HG02642 (cell line): ENCODE measurements around the gene SH2D1A.
"Not testable (repeated sequence)": the region's sequence is repeated elsewhere in the genome, so short reads cannot be mapped to it uniquely, and the experiment has no call there.

ENCODE experiments used
- ATAC-seq: cut with Tn5 transposase; IDR thresholded peaks from one replicate; pipeline ENCODE4 v1.9.1; 2021; ENCODE audit warnings: mild to moderate bottlenecking; ENCODE audit not compliant: unreplicated experiment, poor library complexity

Gene SH2D1A

DNA sequence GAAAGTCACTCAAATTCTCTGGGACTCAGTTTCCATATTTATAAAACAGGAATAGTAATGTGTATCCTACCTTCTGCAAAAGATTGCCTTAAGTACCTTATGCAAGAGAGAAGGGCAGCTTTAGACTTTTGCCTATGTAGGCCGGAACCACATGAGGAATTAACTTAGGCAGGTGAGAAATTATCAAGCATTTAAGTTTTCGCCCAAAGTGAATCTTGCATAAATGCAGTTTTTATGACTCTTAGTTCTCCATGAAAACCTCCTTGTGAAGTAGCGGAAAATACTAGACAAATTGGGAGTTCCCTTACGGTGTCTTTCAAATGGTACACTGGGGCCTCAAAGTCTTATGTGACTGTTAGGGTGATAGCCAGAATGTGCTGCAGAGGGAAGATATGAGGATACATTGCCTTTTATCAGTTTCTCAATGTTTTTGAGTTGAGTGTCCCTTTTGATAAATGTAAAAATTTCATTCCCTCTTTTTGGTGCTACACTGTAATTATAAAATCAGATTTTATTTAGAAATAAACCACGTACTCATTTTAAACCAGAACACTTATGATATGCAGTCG is 2.6 kb downstream of the SH2D1A start:
- no peak for ATAC-seq

DNA sequence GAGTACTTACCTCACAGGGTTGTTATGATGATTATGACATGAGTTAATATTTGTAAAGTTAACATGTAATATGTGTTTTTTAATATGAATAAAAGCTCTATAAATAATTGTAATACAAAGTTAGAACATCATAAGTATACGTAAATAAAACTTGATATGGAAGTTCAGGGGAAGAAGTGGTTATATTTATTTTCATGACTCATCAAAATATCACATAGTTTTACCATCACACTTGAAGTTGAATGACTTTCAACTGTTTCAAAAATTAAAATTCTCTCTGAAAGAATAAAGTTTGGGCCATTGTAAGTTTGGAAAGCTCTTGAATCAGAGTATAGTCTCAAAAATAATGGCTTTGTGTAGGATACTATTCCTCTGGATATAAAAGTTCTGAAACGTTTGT is 8.3 kb downstream of the SH2D1A start:
- ATAC-seq: no peak

- ATAC-seq: no peak
These were observed 12.5 kb downstream of the SH2D1A start for GRCh38 chrX:124358800-124359383.

GRCh38 chrX:124362072-124362471 is 15.7 kb downstream of the SH2D1A start:
- ATAC-seq: no peak

GRCh38 chrX:124362761-124363160 is 16.4 kb downstream of the SH2D1A start:
- ATAC-seq: no peak

DNA sequence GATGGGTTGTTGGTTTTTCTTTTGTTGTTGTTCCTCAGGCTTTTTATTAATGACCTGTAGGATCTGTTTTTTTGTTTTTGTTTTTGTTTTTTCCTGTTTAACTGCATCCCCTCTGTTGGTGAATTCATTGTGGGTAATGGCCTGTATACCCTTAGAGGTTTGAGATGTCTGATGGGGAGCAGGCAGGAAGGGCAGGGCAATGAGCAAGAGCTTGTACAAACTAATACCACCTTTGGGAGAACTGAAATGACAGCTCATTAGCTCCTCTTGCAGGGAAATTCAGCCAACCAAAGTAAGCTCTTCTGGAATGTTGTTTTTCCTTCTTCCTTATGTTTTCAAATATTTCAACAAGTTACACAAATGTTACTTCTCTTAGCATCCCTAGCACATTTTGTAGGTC is 23.4 kb downstream of the SH2D1A start:
- no peak for ATAC-seq

GRCh38 chrX:124373348-124373747 is 27.0 kb downstream of the SH2D1A start:
- ATAC-seq: no peak

DNA sequence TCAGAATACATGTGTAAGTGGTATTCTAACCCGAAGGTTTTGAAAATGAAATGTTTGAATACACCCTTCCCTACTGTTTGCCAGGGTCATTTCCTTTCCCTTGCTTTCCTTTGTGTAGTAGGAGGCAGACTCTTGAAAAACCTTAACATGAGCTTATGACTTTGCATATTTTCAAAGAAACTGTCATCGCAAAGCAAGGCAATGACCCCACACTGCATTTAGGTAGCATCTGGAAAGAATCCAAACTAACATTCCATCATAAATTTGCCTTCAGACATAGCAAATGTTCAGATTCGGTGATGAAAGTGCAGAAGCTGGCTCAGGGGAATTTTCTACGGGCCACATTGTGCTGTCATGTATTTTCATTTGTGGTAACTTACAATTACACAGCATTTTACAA is 32.3 kb downstream of the SH2D1A start:
- ATAC-seq: no peak

- ATAC-seq: no peak
These were observed 37.0 kb downstream of the SH2D1A start for GRCh38 chrX:124383354-124383753.

DNA sequence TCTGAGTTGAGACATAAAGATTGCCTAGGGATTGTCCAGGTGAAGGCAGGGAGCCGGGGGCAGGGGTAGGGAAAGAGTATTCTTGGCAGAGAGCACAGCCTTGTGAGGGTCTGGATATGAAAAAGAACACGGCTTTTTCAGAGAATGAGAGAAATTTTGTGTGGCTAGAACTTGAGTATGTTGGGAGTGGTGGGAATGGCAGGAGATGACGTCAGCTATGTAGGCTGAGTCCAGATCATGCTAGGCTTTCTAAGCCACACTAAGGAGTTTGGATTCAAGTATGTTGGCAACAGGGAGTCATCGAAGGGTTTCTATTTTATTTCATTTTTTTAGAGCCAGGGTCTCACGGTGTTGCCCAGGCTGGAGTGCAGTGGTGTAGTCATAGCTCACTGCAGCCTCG is 40.0 kb downstream of the SH2D1A start:
- no peak for ATAC-seq

GRCh38 chrX:124388562-124388961 is 42.2 kb downstream of the SH2D1A start:
- peak; percentile 79 for ATAC-seq

- ATAC-seq: no peak
These were observed 46.4 kb downstream of the SH2D1A start for GRCh38 chrX:124392794-124393193.

DNA sequence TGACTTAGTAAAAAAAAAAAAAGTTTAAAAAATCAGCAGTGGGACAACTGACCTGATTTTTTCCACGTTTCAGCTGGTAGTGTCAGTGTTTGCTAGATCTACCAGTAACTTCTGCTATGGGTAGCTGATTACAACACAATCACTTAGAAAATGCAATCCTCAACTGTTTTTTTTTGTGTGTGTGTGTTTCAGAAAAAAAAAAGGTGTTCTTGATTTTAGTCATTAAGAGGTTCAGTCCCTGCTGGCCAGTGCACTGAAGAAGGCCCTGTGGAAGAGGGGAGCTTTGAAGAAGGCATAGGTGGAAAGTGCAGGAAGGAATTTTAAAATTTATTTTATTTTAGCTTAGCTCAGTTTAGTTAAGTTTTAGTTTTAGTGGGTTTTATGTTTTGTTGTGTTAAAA is 46.9 kb downstream of the SH2D1A start:
- ATAC-seq: no peak

GRCh38 chrX:124393659-124394058 is 47.3 kb downstream of the SH2D1A start:
- no peak for ATAC-seq

DNA sequence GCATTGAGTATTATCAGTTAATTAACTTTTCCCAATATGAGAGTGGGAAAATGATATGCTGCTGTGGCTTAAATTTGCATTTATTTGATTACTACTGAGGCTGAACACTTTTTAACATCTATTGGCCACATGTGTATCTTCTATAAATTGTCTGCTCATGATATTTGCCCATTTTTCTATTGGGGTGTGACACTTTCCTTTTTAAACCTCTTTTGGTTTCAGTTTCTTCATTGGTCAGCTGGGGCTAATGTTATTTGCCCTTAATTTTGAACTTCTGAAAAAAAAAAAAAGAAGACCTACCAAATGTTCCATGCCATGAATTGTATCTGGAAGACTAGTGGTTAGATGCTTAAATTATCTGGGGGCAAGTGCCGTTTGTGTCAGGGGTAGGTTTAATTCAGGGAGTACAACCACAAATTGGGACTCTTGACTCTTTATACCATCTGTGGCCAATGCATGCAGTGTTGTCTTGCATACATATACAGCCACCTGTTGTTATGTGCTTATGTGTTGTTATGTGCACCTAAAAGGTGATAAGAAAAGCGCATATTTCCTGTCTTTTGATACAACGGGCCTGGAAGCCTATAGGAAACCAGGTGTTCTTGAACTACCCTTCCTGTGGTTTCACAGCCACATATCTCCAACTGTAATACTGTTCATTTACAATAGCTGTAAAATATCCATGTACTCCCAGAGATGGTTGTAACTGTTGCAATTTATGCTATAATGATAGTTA is 49.0 kb downstream of the SH2D1A start:
- peak; percentile 73 for ATAC-seq

- no peak for ATAC-seq
These were observed 55.3 kb downstream of the SH2D1A start for GRCh38 chrX:124401696-124402095.

GRCh38 chrX:124405868-124406267 is 59.5 kb downstream of the SH2D1A start:
- ATAC-seq: no peak

DNA sequence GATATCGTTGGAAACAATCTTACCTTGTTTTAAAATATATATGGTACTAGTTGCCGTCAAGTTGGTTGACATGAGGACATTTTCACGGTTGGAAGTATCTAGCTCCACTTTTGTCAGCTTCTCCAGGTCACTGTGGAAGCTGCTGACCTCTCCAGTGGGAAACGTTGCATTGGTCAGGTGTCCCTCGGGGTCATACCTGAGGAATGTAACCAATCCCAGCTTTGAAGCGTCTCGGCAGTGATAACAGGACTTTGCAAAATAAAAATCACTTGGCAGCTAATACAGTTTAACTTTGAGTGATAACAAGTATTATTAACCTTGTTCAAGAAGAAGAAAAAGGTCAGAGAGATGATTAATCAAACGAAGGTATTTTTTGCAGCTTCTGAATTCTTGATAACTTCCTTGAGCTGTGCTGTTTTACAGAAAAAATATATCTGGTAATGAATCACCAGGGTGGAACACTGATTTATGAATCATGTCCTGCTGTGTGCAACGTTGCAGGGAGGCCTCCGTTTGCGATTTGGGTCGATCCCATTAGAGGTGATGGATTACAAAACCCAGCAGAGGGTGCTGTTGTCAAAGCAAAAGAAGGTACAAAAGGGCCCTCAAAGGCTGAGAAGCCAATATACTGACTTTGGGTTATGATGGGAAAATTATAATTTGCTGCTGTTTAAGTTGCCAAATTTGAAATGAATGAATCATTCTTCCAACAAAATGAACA is 60.1 kb downstream of the SH2D1A start:
- ATAC-seq: peak; percentile 84

DNA sequence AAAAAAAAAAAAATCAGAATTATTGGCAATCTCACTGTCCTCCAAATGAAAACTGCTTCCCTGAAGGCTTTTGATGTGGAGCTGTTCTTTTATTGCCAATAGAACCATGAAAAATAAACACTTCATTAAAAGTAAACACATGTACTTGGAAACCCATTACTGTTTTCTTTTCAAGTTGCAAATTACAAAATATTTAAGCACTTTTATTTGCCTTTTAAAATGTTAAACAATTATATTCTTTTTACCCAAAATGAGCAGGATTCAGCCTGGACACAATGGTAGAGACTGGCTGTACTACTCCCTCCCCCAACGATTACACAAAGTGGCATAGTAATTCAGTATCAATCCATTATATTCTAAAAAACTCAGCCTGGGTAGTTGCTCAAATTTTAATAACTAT is 60.9 kb downstream of the SH2D1A start:
- ATAC-seq: no peak

DNA sequence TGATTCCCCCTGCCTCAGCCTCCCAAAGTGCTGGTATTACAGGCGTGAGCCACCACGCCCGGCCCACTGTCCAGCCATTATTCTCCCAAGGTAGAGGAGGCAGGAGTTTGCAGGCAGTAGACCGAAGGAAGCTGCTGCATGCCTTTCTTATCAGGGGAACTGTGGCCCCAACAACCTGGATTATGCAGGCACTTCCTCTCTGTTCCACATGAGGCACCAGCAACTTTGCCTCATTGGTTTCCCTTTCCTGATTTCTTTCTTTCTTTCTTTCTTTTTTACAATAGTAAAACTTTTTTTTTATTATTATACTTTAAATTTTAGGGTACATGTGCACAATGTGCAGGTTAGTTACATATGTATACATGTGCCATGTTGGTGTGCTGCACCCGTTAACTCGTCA is 62.0 kb downstream of the SH2D1A start:
- not testable (repeated sequence) for ATAC-seq

- ATAC-seq: no peak
These were observed 66.9 kb downstream of the SH2D1A start for GRCh38 chrX:124413244-124413643.
